Immature natural killer cell (primary cell): ENCODE results near the gene FMN1. TPM values are rescaled to one million over a fixed set of nuclear protein-coding genes. Genes with fewer than 3 reads are reported as not detected.

Experiments used
- DNase-seq, 3 donors: peaks; one replicate each; pipeline ENCODE4 v3.0.0; 2022; ENCODE audit warnings: mixed read lengths in 1 of 3
- H3K27ac Mint-ChIP-seq, 6 donors: one replicate each; pipeline ENCODE4 v1.8.0; 2020; ENCODE audit warnings: mixed read lengths in 6 of 6, mild to moderate bottlenecking in 5 of 6, inconsistent platforms in 4 of 6, moderate library complexity in 3 of 6
- H3K27me3 Mint-ChIP-seq, 3 donors: one replicate each; pipeline ENCODE4 v1.8.0; 2020 to 2021; ENCODE audit warnings: low read depth in 3 of 3, mild to moderate bottlenecking in 3 of 3, mixed read lengths in 3 of 3, moderate library complexity in 3 of 3, inconsistent platforms in 1 of 3
- H3K36me3 Mint-ChIP-seq, 3 donors: one replicate each; pipeline ENCODE4 v1.8.0; 2020; ENCODE audit warnings: mixed read lengths in 3 of 3, inconsistent platforms in 2 of 3, mild to moderate bottlenecking in 2 of 3
- H3K4me1 Mint-ChIP-seq, 2 donors: one replicate each; pipeline ENCODE4 v1.8.0; 2020; ENCODE audit warnings: inconsistent platforms in 2 of 2, mild to moderate bottlenecking in 2 of 2, mixed read lengths in 2 of 2, moderate library complexity in 1 of 2
- H3K4me3 Mint-ChIP-seq, 5 donors: one replicate each; pipeline ENCODE4 v1.8.0; 2020; ENCODE audit warnings: mild to moderate bottlenecking in 5 of 5, mixed read lengths in 5 of 5, inconsistent platforms in 3 of 5, moderate library complexity in 3 of 5
- H3K9me3 Mint-ChIP-seq, 6 donors: one replicate each; pipeline ENCODE4 v1.8.0; 2020; ENCODE audit warnings: mild to moderate bottlenecking in 6 of 6, mixed read lengths in 6 of 6, inconsistent platforms in 4 of 6, moderate library complexity in 3 of 6
- polyA plus RNA-seq, 3 donors: library from polyadenylated mRNA; unstranded; fragments of 300-500 nt; fragmentation: Illumina TruSeq; gene quantifications; one replicate each; pipeline ENCODE4 v1.2.3, GENCODE V29; 2021

Gene FMN1
- polyA plus RNA-seq, 3 donors from 2014 or later = not detected

DNA sequence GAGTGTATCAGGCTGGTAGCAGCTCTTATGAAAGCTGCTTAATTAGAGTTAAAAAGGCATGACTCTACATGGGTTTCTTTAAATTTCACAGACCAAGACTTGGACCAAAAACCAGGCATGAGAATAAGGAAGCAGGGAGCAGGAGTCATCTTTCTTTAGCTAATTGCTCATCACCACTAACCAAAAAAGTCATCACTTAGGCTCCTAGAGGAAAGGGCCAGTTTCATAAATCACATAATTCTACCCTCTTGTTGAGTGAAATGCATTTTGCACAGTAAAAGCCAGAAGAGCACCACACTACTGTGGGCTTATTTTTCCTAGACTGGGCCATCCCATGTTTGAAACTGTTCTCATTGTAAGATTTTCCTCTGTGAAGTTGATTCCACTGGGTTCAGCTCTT lies 301.1 kb downstream of the FMN1 start:
- Mint-ChIP-seq H3K36me3 (no peaks in the 10 kb centered on the region), H3K27ac (no peak overlapping the region), H3K4me1 (no peaks in the 10 kb centered on the region), H3K27me3 (peaks cover 1 to 6% (median 2%) of the 10 kb centered on the region in 3 donors), H3K9me3 (peaks cover 0 to 2% (median 0%) of the 10 kb centered on the region in 6 donors), H3K4me3 (no peak overlapping the region)
- DNase-seq = no peak

DNA sequence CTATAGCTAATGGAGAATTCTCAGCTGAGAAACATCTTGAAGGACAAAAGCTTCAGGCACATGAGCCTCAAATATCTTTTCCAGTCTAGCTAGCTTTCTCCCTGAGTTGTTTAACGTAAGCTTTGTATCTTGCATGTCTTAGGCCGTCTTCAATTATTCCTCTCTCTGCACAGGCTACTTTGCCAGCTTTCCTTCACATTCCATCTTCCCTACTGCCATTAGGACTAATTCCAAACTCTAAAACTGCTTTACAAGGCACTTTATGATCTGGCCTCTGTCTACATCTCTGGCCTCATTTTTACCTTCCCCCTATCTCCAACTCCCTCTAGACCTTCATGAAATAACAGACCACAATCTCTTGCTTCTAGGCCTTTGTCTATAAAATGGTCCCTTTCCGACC lies 305.3 kb downstream of the FMN1 start:
- no peak for DNase-seq
- no peak overlapping the region for H3K27ac Mint-ChIP-seq
- no peaks in the 10 kb centered on the region for H3K36me3 Mint-ChIP-seq
- H3K27me3 Mint-ChIP-seq = peaks cover 0 to 4% (median 2%) of the 10 kb centered on the region in 3 donors
- no peak overlapping the region for H3K4me3 Mint-ChIP-seq
- H3K9me3 Mint-ChIP-seq = peaks cover 0 to 2% (median 0%) of the 10 kb centered on the region in 6 donors
- no peaks in the 10 kb centered on the region for H3K4me1 Mint-ChIP-seq

DNA sequence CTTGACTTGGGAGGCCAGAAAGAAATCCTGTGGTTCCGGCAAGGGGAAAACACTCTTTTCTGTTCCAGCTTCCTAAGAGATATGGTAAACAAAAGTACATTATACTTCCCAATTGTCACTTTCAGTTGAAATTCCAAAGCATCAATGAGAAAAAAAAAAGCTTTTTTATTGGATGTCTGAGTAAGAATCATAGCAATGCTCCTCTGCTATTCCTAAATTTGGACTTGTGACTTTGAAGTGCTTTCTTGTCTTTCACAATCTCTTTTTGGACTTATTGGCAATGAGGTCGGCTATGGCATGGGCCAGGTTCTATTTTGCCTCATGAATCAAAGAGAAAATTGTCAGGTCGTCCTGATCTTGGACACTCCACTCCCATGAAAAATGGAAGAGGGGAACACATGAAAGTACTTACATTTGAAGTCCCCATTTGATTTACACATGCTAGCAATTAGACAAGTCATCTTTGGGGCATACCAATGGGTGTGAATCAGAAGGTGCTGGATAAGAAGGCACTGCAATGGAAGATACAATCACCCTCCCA lies 306.2 kb downstream of the FMN1 start:
- H3K27ac Mint-ChIP-seq = no peak overlapping the region
- H3K9me3 Mint-ChIP-seq = peaks cover 0 to 3% (median 0%) of the 10 kb centered on the region in 6 donors
- H3K36me3 Mint-ChIP-seq = no peaks in the 10 kb centered on the region
- peaks cover 0 to 2% (median 2%) of the 10 kb centered on the region in 3 donors for H3K27me3 Mint-ChIP-seq
- no peak for DNase-seq
- no peak overlapping the region for H3K4me3 Mint-ChIP-seq
- no peaks in the 10 kb centered on the region for H3K4me1 Mint-ChIP-seq

- H3K4me1 Mint-ChIP-seq = no peaks in the 10 kb centered on the region
- peaks cover 0 to 3% (median 0%) of the 10 kb centered on the region in 6 donors for H3K9me3 Mint-ChIP-seq
- H3K27me3 Mint-ChIP-seq = peaks cover 0 to 3% (median 2%) of the 10 kb centered on the region in 3 donors
Measured at GRCh38 chr15:32887090-32887489, 307.4 kb downstream of the FMN1 start.

GRCh38 chr15:32886459-32886858 lies 308.1 kb downstream of the FMN1 start:
- Mint-ChIP-seq H3K9me3 (peaks cover 0 to 3% (median 0%) of the 10 kb centered on the region in 6 donors), H3K36me3 (no peaks in the 10 kb centered on the region), H3K27me3 (peaks cover 0 to 5% (median 2%) of the 10 kb centered on the region in 3 donors), H3K4me1 (no peaks in the 10 kb centered on the region), H3K4me3 (no peak overlapping the region), H3K27ac (no peak overlapping the region)
- DNase-seq = no peak

More at GRCh38 chr15:32887090-32887489, 307.4 kb downstream of the FMN1 start:
- Mint-ChIP-seq H3K27ac (no peak overlapping the region), H3K4me3 (no peak overlapping the region), H3K36me3 (no peaks in the 10 kb centered on the region)
- DNase-seq = no peak

DNA sequence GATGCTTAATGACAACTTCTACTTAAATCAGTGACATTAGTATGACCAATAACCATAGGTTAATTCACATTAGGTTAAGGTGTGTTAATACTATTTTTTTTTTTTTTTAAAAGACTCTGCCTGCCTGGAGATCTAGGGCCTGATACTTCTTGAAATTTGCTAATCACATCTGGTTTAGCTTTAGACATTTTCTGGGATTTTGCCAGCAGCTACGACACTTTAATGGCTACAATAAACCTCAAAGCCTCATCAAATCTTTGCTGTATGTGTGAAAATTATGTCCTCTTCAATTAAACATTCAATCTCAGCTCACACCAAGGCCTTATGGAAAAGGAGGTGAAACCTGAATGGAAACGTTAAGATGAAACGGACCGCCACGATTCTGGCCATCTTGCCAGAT lies 308.8 kb downstream of the FMN1 start:
- Mint-ChIP-seq H3K36me3 (no peaks in the 10 kb centered on the region), H3K4me3 (no peak overlapping the region)

GRCh38 chr15:32884146-32884545 lies 310.4 kb downstream of the FMN1 start:
- DNase-seq = no peak
- Mint-ChIP-seq H3K4me3 (no peak overlapping the region), H3K4me1 (no peaks in the 10 kb centered on the region), H3K27me3 (peaks cover 0 to 5% (median 2%) of the 10 kb centered on the region in 3 donors), H3K9me3 (peaks cover 0 to 1% (median 0%) of the 10 kb centered on the region in 6 donors), H3K27ac (no peak overlapping the region), H3K36me3 (no peaks in the 10 kb centered on the region)

More for the DNA sequence above, 308.8 kb downstream of the FMN1 start:
- H3K27ac Mint-ChIP-seq = no peak overlapping the region
- peaks cover 0 to 5% (median 2%) of the 10 kb centered on the region in 3 donors for H3K27me3 Mint-ChIP-seq
- no peaks in the 10 kb centered on the region for H3K4me1 Mint-ChIP-seq
- peaks cover 0 to 3% (median 0%) of the 10 kb centered on the region in 6 donors for H3K9me3 Mint-ChIP-seq
- DNase-seq = no peak

DNA sequence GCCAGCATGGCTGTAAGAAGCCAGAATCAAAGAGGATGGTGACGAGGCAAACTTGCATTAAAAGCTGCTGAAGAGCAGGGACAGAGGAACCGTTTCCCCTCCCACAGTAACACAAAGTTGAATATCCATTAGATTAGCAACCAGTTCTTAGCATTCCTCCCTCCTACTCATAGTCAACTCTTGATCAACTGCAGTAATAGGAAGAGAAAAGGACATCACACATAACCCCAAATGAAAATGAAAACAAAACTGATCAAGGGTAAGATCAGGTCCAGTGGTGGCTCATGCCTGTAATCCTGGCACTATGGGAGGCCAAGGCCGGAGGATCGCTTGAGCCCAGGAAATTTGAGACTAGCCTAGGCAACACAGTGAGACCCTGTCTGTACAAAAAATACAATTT lies 311.6 kb downstream of the FMN1 start:
- H3K36me3 Mint-ChIP-seq = no peaks in the 10 kb centered on the region
- no peak overlapping the region for H3K4me3 Mint-ChIP-seq
- peaks cover 0 to 3% (median 0%) of the 10 kb centered on the region in 6 donors for H3K9me3 Mint-ChIP-seq
- no peaks in the 10 kb centered on the region for H3K4me1 Mint-ChIP-seq
- peaks cover 0 to 5% (median 2%) of the 10 kb centered on the region in 3 donors for H3K27me3 Mint-ChIP-seq
- no peak for DNase-seq
- no peak overlapping the region for H3K27ac Mint-ChIP-seq

DNA sequence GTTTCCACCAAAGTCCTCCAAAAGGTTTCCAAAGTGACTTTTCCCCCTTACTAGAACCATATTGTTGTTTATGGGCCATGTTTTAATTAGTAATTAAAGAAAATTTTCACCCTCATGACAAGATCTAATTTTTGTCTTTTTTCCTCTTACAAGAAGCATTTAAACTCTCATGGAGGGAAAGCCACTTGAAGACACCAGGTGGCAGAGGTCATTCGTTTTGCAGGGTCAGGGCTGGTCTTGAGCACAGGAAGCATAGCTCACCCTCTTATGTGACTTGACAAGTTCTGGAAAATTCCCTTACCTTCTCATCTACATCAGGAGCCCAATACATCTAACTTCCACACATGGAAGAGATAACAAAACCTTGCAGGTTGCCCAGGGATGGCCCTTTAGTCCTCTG lies 313.0 kb downstream of the FMN1 start:
- Mint-ChIP-seq H3K27ac (no peak overlapping the region), H3K36me3 (no peaks in the 10 kb centered on the region), H3K4me3 (no peak overlapping the region), H3K4me1 (no peaks in the 10 kb centered on the region), H3K9me3 (peaks cover 0 to 3% (median 0%) of the 10 kb centered on the region in 6 donors), H3K27me3 (peaks cover 0 to 5% (median 2%) of the 10 kb centered on the region in 3 donors)
- no peak for DNase-seq

DNA sequence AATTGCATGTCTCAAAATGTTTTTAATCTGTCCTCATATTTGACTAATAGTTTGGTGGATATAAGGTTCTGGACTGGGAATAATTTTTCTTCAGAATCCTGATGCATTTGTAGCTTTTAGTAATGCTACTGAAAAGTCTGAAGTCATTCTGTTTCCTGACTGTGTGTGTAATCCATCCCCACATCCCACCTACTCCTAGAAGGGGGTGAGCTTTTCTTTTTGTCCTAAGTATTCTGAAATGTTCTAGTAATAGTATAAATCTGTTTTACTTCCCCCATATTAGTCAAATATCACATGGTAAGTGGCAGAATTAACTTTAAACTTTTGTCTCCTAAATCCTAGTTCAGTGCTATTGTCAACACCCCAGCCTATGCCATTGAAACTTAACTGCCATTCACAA lies 313.9 kb downstream of the FMN1 start:
- no peak for DNase-seq
- H3K4me3 Mint-ChIP-seq = no peak overlapping the region
- H3K27ac Mint-ChIP-seq = no peak overlapping the region
- H3K9me3 Mint-ChIP-seq = peaks cover 0 to 3% (median 0%) of the 10 kb centered on the region in 6 donors
- no peaks in the 10 kb centered on the region for H3K4me1 Mint-ChIP-seq
- peaks cover 0 to 5% (median 0%) of the 10 kb centered on the region in 3 donors for H3K27me3 Mint-ChIP-seq
- H3K36me3 Mint-ChIP-seq = no peaks in the 10 kb centered on the region

GRCh38 chr15:32879980-32880379 lies 314.5 kb downstream of the FMN1 start:
- H3K36me3 Mint-ChIP-seq = no peaks in the 10 kb centered on the region

DNA sequence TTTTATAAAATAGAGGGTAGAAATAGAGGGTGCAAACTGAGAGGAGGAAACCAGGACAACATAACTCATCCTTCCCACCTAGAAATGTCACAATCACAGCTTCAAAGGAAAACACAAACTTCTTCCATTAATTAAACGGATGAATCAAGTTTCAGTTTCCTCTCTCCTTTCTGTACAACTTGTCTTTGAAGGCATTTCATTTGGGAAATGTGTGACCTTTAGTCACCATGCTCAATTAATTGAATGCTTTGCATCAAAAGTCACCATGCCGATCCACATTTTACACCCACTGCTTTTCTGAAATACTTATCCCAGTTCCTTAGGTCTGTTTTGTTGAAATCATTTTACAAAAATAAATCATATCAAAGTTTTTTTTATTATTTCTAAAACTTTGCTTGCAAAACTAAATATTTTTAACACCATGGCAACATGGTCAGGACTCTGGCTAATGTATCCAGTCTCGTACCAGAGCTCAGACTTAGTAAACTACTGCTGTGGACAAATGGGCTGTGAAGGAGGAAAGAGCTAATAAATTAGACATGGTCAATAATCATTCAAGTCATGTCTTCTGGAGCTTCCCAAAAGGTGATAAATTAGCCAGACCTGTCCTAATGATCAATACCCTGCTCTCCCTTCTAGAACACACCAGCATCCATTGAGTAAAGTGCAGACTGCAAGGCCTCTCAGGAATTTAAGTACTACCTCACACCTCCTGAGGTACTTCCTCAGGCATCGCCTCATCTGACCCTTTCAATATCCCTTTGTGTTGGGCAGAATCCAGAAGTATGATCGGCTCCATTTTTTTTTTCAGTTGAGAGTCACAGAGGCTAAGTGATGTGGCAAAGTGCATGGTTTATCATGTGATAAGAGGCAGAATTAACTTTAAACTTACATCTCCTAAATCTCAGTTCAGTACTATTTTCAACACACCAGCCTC lies 315.4 kb downstream of the FMN1 start:
- Mint-ChIP-seq H3K27me3 (peaks cover 0 to 5% (median 2%) of the 10 kb centered on the region in 3 donors), H3K27ac (no peak overlapping the region), H3K36me3 (no peaks in the 10 kb centered on the region), H3K9me3 (peaks cover 0 to 3% (median 0%) of the 10 kb centered on the region in 6 donors), H3K4me1 (no peaks in the 10 kb centered on the region), H3K4me3 (no peak overlapping the region)
- DNase-seq = no peak

More at GRCh38 chr15:32879980-32880379, 314.5 kb downstream of the FMN1 start:
- Mint-ChIP-seq H3K4me3 (no peak overlapping the region), H3K27me3 (peaks cover 0 to 5% (median 0%) of the 10 kb centered on the region in 3 donors), H3K9me3 (peaks cover 0 to 3% (median 0%) of the 10 kb centered on the region in 6 donors), H3K27ac (no peak overlapping the region), H3K4me1 (no peaks in the 10 kb centered on the region)
- DNase-seq = no peak

- Mint-ChIP-seq H3K36me3 (no peaks in the 10 kb centered on the region), H3K9me3 (peaks cover 0 to 2% (median 0%) of the 10 kb centered on the region in 6 donors), H3K27ac (no peak overlapping the region), H3K4me1 (no peaks in the 10 kb centered on the region), H3K27me3 (peaks cover 0 to 7% (median 7%) of the 10 kb centered on the region in 3 donors), H3K4me3 (no peak overlapping the region)
- no peak for DNase-seq
Measured at GRCh38 chr15:32878342-32878741, 316.2 kb downstream of the FMN1 start.
